ENCODE measurements around the gene GP9.

Gene GP9

GRCh38 chr3:129046037-129046731 lies 14.4 kb upstream of the GP9 start:
- intact Hi-C loops (cut with DNase I), result no loop called here

DNA sequence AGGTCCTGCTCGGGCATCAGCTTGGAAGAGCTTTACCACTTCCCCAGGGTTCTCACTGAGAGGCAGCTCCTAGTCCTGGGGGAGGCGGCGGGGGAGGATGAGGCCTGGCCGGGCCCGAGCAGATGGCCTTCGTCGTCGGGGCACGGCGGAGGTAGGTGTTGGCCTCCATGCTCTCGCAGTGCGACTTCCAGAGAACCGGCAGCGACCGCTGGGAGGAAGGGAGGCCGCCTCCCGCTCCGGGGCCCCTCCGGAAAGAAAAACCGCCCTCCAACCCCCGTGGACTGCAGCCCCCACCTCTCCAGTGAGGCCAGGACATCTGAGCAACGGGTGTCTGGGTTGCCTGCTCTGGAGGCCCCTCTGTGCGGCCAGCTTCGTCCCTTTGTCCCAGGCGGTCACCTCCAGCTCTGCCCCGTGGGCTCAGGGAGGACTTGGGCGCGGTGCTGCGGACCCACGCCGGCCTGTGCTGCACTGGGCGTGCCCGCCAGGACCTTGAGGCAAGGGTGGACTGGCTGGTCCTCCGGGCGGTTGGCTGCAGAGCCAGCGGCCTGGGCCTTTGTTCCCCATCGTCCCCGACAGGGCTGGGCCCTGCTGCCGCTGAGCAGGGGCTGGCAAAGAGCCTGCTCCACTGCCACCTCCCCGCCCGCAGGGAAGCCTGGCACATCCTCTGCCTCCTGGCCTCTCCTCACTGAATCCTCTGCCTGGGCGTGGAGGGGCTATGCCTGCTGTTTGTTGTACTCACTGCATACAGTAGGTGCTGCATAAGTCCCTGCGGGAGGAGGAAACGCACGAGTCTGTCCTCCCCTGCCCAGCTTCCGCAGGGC lies 13.6 kb upstream of the GP9 start:
- intact Hi-C loops (cut with DNase I), result no loop called here
- no peak for DNase-seq

More at GRCh38 chr3:129046037-129046731, 14.4 kb upstream of the GP9 start:
- DNase-seq, result no peak

DNA sequence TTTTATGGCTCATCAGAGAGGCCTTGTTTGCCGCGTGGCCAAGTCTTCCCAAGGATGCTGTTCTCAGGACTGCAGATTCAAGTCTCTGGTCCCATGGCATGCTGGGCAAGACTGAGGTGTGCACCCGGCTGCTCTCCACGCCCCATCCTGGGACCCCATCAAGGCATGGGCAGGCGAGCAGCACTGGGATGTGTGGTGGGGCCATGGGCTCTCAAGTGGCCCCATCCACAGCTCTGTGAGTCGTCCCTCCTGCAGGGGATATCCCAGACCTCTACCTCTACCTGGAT lies 13.1 kb upstream of the GP9 start:
- intact Hi-C loops (cut with DNase I), result no loop called here
- no peak for DNase-seq

DNA sequence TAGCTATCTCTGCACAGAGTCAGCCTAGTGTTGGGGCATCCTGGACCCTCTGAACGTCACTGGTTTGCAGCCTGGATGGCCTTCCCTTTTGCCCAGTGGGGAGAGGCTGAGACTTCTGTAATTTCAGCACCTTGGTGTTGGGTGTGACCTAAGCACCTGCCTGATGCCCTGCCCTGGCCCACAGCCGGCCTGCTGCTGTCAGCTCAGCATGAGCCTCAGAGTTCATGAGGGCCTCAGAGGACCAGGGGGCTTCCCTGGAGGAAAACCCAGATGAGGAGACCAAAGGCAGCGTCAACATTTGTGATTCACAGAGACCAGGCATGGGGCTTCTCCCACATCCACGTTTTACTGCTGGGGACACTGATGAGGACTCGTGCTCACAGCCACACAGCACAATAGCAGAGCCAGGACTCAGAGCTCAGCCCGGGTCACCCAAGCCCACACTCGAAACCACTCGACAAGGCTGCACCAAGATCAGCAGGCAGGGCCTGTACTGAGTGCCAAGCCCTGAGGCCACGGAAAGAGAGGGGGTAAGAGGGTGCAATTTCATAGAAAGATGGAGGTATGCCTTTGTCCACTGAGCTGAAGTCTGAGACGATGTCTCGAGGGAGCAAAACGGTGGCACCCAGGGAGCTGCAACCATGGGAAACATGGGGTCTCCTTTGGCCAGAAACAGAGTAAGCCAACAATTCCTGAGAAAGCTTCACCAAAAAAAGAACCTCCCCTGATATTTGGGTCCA lies 9.9 kb upstream of the GP9 start:
- DNase-seq, result no peak
- intact Hi-C loops (cut with DNase I), result loop anchor here (5.0 kb wide), 2 partner anchors 107 to 197 kb away; partner anchors contain the start of gene COPG1

GRCh38 chr3:129051871-129052340 lies 8.7 kb upstream of the GP9 start:
- DNase-seq, result no peak
- intact Hi-C loops (cut with DNase I), result loop anchor here (5.0 kb wide), 2 partner anchors 105 to 195 kb away; partner anchors contain the start of gene COPG1

GRCh38 chr3:129052675-129053074 lies 7.9 kb upstream of the GP9 start:
- intact Hi-C loops (cut with DNase I), result loop anchor here (5.0 kb wide), 2 partner anchors 105 to 195 kb away; partner anchors contain the start of gene COPG1
- peak in 2 of 42 donors; percentile 6 to 28 for DNase-seq

GRCh38 chr3:129054605-129055104 lies 5.9 kb upstream of the GP9 start:
- intact Hi-C loops (cut with DNase I), result loop anchor here (5.0 kb wide), 2 partner anchors 103 to 193 kb away; partner anchors contain the start of gene COPG1

DNA sequence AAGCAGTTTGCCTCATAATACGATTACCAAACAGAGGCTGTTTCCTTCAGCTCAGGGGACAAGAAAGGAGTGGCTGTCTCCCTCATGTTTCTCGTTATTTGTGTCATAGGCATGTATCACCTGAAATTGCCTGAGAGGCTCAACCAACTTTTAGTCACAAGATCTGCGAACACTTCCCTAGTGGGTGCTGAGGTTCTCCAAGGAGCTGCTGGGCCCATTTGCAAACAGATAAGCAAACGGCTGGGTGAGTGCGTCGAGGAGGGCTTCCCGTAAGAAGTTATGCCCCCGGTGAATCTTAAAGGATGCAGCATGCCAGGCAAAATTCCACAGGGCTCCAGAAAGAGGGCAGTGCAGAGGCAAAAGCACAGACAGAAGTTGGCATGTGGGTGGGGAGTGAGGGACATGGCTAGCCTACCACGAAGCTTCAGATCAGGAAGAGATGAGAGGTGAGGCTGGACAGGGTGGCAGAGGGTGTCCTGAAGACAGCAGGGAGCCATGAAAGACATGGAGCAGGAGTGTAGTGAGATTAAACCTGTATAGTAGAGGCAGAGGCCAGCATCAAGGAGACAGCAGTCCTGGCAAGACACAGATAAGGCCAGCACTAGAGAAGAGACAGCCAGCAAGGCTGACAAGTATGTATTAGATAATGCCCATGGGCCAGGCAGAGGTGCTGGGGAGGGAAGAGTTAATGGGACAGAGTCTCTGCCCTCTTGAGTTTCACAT lies 4.0 kb upstream of the GP9 start:
- intact Hi-C loops (cut with DNase I), result no loop called here
- no peak for DNase-seq

More at GRCh38 chr3:129054605-129055104, 5.9 kb upstream of the GP9 start:
- DNase-seq, result no peak

- no peak for DNase-seq
- intact Hi-C loops (cut with DNase I), result no loop called here
Observed at GRCh38 chr3:129057249-129057648, 3.3 kb upstream of the GP9 start.

GRCh38 chr3:129058441-129059200 lies 2.0 kb upstream of the GP9 start:
- intact Hi-C loops (cut with DNase I), result no loop called here
- peak in 27 of 42 donors; percentile 5 to 58 (median 27) for DNase-seq

GRCh38 chr3:129059311-129059958 lies 1.1 kb upstream of the GP9 start:
- intact Hi-C loops (cut with DNase I), result no loop called here
- no peak for DNase-seq

GRCh38 chr3:129061023-129061887 lies 676 bp downstream of the GP9 start:
- DNase-seq, result no peak

GRCh38 chr3:129061888-129062834 lies 1.6 kb downstream of the GP9 start:
- DNase-seq, result no peak
- intact Hi-C loops (cut with DNase I), result no loop called here

More at GRCh38 chr3:129061023-129061887, 676 bp downstream of the GP9 start:
- intact Hi-C loops (cut with DNase I), result no loop called here

DNA sequence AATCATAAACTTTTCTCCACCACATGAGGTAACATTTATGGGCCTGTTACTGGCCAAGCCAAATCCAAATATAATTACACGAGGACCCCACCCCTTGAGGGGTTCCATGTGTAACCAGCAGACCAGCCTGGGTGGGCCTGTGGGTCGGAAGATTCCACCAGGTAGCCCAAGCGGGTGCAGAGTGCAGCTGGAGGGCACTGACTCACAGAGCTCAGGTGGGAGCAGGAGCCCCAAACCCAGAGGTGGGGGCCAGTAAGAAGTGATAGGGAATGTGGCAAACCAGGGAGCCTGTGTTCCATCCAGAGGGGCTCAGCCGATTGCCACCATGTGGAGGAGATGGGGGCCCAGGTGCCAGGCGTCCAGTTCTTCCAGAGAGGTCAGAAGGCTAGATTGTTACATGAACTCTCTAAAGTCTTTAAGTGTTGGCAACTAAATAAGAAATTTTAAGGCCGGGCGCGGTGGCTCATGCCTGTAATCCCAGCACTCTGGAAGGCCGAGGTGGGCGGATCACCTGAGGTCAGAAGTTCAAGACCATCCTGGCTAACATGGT lies 2.6 kb downstream of the GP9 start:
- DNase-seq, result no peak
- intact Hi-C loops (cut with DNase I), result no loop called here

DNA sequence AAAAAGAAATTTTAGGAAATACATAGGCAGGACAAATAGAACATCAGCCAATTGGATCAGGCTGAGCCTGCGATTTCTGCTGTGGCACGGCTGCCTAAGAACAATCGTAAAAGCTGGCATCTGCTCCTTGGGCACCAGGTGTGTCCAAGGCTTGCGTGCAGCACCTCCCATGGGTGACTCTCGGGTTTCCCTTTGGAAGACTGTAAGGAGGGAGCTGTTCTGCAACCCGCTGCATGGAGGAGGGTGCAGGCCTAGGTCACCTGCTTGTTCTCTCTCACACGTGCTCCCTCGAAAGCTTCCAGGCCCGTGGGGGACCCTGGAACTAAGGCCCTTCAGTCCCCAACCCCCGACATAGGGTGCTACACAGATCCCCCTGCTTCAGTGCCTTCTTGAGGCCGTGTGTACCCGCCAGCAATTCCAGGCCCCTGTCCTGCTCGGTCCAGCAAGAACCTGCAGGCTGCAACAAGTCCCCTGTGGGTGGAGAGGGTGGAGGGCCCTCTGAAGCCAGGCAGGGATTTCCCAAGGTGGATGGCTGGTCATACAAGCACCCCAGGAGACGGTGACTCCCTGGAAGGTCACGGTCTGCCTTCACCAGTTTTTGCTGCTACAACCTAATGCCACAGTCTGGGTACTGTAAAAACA lies 3.4 kb downstream of the GP9 start:
- no peak for DNase-seq
- intact Hi-C loops (cut with DNase I), result no loop called here
